Measurements from ENCODE around the gene LDLRAD4.

LDLRAD4 gene

GRCh38 chr18:13288509-13289133, 70.1 kb downstream of the LDLRAD4 start:
- TF ChIP-seq CTCF (IDR thresholded peaks at IDR 0.05), result no peak

- no peak for TF ChIP-seq CTCF (IDR thresholded peaks at IDR 0.05)
Observed at GRCh38 chr18:13289481-13290205, 71.1 kb downstream of the LDLRAD4 start.

- no peak for TF ChIP-seq CTCF (IDR thresholded peaks at IDR 0.05)
Observed at GRCh38 chr18:13290856-13291271, 72.3 kb downstream of the LDLRAD4 start.

- TF ChIP-seq CTCF (IDR thresholded peaks at IDR 0.05), result no peak
Observed at GRCh38 chr18:13291299-13291698, 72.7 kb downstream of the LDLRAD4 start.

- no peak for TF ChIP-seq CTCF (IDR thresholded peaks at IDR 0.05)
Observed at GRCh38 chr18:13291745-13292447, 73.3 kb downstream of the LDLRAD4 start.

- TF ChIP-seq CTCF (IDR thresholded peaks at IDR 0.05), result no peak
Observed at GRCh38 chr18:13292736-13293135, 74.2 kb downstream of the LDLRAD4 start.

GRCh38 chr18:13294309-13294708, 75.7 kb downstream of the LDLRAD4 start:
- TF ChIP-seq CTCF (IDR thresholded peaks at IDR 0.05), result no peak
